HEK293T (cell line): ENCODE results near the gene VIPR2.

ENCODE experiments used
- ARNT ChIP-seq: fragments of 450-650 bp; IDR thresholded peaks from 2 replicates; pipeline ENCODE4 v1.6.1; 2017; ENCODE audit warnings: mild to moderate bottlenecking
- BHLHE40 ChIP-seq: fragments of 450-650 bp; IDR thresholded peaks from 2 replicates; pipeline ENCODE4 v1.6.1; 2016; ENCODE audit warnings: mild to moderate bottlenecking, moderate library complexity, borderline replicate concordance
- CTBP1 ChIP-seq: fragments of 450-650 bp; IDR thresholded peaks from 2 replicates; pipeline ENCODE4 v1.6.1; 2016; ENCODE audit warnings: borderline replicate concordance
- ELF4 ChIP-seq: fragments of 450-650 bp; IDR thresholded peaks from 2 replicates; pipeline ENCODE4 v1.6.1; 2017; ENCODE audit warnings: antibody characterized with exemption
- FOXK2 ChIP-seq: fragments of 450-650 bp; IDR thresholded peaks from 2 replicates; pipeline ENCODE4 v1.6.1; 2016; ENCODE audit warnings: mild to moderate bottlenecking
- FOXM1 ChIP-seq: fragments of 450-650 bp; IDR thresholded peaks from 2 replicates; pipeline ENCODE4 v1.6.1; 2017; ENCODE audit warnings: mild to moderate bottlenecking, borderline replicate concordance
- HDGF ChIP-seq: fragments of 450-650 bp; IDR thresholded peaks from 2 replicates; pipeline ENCODE4 v1.6.1; 2017; ENCODE audit warnings: antibody characterized with exemption, borderline replicate concordance
- L3MBTL2 ChIP-seq: fragments of 450-650 bp; conservative IDR thresholded peaks from 2 replicates; pipeline ENCODE4 v1.6.1; 2016; ENCODE audit warnings: mild to moderate bottlenecking
- LEF1 ChIP-seq: fragments of 450-650 bp; IDR thresholded peaks from 2 replicates; pipeline ENCODE4 v1.6.1; 2017; ENCODE audit warnings: mild to moderate bottlenecking, borderline replicate concordance
- SP1 ChIP-seq: fragments of 450-650 bp; IDR thresholded peaks from 2 replicates; pipeline ENCODE4 v1.6.1; 2017
- SUZ12 ChIP-seq: fragments of 450-650 bp; IDR thresholded peaks from 2 replicates; pipeline ENCODE4 v1.6.1; 2016; ENCODE audit warnings: mild to moderate bottlenecking
- TARDBP ChIP-seq: fragments of 450-650 bp; IDR thresholded peaks from 2 replicates; pipeline ENCODE4 v1.6.1; 2016
- ZNF384 ChIP-seq: fragments of 450-650 bp; IDR thresholded peaks from 2 replicates; pipeline ENCODE4 v1.6.1; 2016
- TF ChIP-seq, protein P1 (sequence below): fragments of 450-650 bp; IDR thresholded peaks from 2 replicates; pipeline ENCODE4 v1.6.1; 2016

DNA sequence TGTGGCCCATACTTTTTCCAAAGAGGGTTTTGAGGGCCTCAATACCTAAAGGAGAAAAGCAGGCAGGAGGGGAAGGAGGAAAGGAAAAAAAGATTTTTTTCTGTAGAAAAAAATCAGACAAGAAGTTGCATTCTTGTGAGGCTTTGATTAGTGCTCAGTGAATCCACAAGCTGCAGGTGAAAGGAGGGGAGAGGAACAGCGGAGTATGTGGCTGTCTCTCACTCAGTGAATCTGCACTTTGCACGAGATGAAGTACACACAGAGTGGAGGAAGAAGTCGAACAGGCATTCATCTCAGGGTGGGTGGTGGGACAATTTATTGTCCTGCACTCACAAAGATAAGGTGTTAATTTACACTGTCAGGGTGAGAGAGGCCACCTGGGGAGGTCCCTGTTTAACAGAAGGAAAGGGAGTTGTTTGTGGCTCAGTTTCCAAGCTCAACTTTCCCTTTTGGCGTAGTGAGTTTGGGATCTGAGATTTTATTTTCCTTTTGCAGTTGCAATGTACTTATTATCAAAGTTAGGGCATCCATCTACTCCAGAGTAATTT lies 49.0 kb upstream of the VIPR2 start:
- TF ChIP-seq ELF4 (no peak), TARDBP (no peak), SUZ12 (no peak), FOXM1 (no peak), HDGF (no peak), ARNT (no peak), L3MBTL2 (no peak), SP1 (no peak), CTBP1 (no peak), BHLHE40 (no peak), ZNF384 (no peak), LEF1 (no peak), FOXK2 (no peak)
- TF ChIP-seq, protein P1, sequence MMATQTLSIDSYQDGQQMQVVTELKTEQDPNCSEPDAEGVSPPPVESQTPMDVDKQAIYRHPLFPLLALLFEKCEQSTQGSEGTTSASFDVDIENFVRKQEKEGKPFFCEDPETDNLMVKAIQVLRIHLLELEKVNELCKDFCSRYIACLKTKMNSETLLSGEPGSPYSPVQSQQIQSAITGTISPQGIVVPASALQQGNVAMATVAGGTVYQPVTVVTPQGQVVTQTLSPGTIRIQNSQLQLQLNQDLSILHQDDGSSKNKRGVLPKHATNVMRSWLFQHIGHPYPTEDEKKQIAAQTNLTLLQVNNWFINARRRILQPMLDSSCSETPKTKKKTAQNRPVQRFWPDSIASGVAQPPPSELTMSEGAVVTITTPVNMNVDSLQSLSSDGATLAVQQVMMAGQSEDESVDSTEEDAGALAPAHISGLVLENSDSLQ, result no peak
